ENCODE measurements around the gene GMDS.

GMDS gene

GRCh38 chr6:1738558-1739081 is 506.8 kb downstream of the GMDS start:
- no peak for DNase-seq (ENCODE audit: low spot score)

- DNase-seq (ENCODE audit: low spot score) = no peak
Measured at GRCh38 chr6:1737463-1738311, 507.7 kb downstream of the GMDS start.

GRCh38 chr6:1736346-1737105 is 508.9 kb downstream of the GMDS start:
- no peak for DNase-seq (ENCODE audit: low spot score)

- DNase-seq (ENCODE audit: low spot score) = no peak
Measured at GRCh38 chr6:1735239-1735803, 510.1 kb downstream of the GMDS start.

GRCh38 chr6:1730882-1731281 is 514.5 kb downstream of the GMDS start:
- no peak for DNase-seq (ENCODE audit: low spot score)

- no peak for DNase-seq (ENCODE audit: low spot score)
Measured at GRCh38 chr6:1729750-1730140, 515.7 kb downstream of the GMDS start.

GRCh38 chr6:1729133-1729749 is 516.2 kb downstream of the GMDS start:
- no peak for DNase-seq (ENCODE audit: low spot score)

- no peak for DNase-seq (ENCODE audit: low spot score)
Measured at GRCh38 chr6:1726341-1726768, 519.0 kb downstream of the GMDS start.

GRCh38 chr6:1724616-1725015 is 520.8 kb downstream of the GMDS start:
- DNase-seq (ENCODE audit: low spot score) = no peak

- DNase-seq (ENCODE audit: low spot score) = no peak
Measured at GRCh38 chr6:1724124-1724523, 521.3 kb downstream of the GMDS start.

GRCh38 chr6:1722801-1723200 is 522.6 kb downstream of the GMDS start:
- no peak for DNase-seq (ENCODE audit: low spot score)

- DNase-seq (ENCODE audit: low spot score) = no peak
Measured at GRCh38 chr6:1720620-1721322, 524.6 kb downstream of the GMDS start.

GRCh38 chr6:1719922-1720321 is 525.5 kb downstream of the GMDS start:
- no peak for DNase-seq (ENCODE audit: low spot score)

- DNase-seq (ENCODE audit: low spot score) = no peak
Measured at GRCh38 chr6:1716868-1717267, 528.5 kb downstream of the GMDS start.

- DNase-seq (ENCODE audit: low spot score) = no peak
Measured at GRCh38 chr6:1716396-1716795, 529.0 kb downstream of the GMDS start.

- no peak for DNase-seq (ENCODE audit: low spot score)
Measured at GRCh38 chr6:1715336-1715735, 530.1 kb downstream of the GMDS start.

- no peak for DNase-seq (ENCODE audit: low spot score)
Measured at GRCh38 chr6:1714654-1715053, 530.8 kb downstream of the GMDS start.

GRCh38 chr6:1713016-1713600 is 532.3 kb downstream of the GMDS start:
- DNase-seq (ENCODE audit: low spot score) = no peak

GRCh38 chr6:1712451-1712850 is 533.0 kb downstream of the GMDS start:
- DNase-seq (ENCODE audit: low spot score) = no peak

- DNase-seq (ENCODE audit: low spot score) = no peak
Measured at GRCh38 chr6:1711136-1711535, 534.3 kb downstream of the GMDS start.

GRCh38 chr6:1709234-1709641 is 536.2 kb downstream of the GMDS start:
- no peak for DNase-seq (ENCODE audit: low spot score)
